ENCODE data around the gene ATP8A1.

Gene ATP8A1

DNA sequence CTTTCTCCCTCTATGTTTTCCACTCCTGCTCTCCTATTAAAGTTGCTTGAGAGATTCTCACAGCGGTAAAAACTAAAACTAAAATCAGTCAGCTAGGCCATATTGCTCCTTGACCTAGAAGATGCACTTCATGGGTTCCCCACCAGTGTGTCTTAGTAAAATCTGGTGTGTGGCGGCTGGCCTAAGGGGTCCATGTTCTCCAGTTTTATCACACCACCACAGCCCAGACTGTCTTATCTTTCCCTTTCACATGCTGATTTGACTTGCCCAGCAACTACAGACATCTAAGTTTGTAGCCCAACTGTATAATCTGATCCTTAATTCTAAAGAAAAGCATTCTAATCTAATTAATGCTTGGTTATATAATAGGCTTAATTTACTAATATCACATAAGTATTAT lies 68.0 kb downstream of the ATP8A1 start:
- TF ChIP-seq CTCF (IDR thresholded peaks at IDR 0.05; ENCODE audit: extremely low read depth, missing control alignments) = no peak
- no peak for DNase-seq (ENCODE audit: low spot score)

GRCh38 chr4:42586775-42587174 lies 70.1 kb downstream of the ATP8A1 start:
- no peak for DNase-seq (ENCODE audit: low spot score)
- TF ChIP-seq CTCF (IDR thresholded peaks at IDR 0.05; ENCODE audit: extremely low read depth, missing control alignments) = no peak

- DNase-seq (ENCODE audit: low spot score) = no peak
- no peak for TF ChIP-seq CTCF (IDR thresholded peaks at IDR 0.05; ENCODE audit: extremely low read depth, missing control alignments)
These were observed 77.0 kb downstream of the ATP8A1 start for GRCh38 chr4:42579903-42580302.

GRCh38 chr4:42578187-42578586 lies 78.7 kb downstream of the ATP8A1 start:
- DNase-seq (ENCODE audit: low spot score) = no peak
- TF ChIP-seq CTCF (IDR thresholded peaks at IDR 0.05; ENCODE audit: extremely low read depth, missing control alignments) = no peak

DNA sequence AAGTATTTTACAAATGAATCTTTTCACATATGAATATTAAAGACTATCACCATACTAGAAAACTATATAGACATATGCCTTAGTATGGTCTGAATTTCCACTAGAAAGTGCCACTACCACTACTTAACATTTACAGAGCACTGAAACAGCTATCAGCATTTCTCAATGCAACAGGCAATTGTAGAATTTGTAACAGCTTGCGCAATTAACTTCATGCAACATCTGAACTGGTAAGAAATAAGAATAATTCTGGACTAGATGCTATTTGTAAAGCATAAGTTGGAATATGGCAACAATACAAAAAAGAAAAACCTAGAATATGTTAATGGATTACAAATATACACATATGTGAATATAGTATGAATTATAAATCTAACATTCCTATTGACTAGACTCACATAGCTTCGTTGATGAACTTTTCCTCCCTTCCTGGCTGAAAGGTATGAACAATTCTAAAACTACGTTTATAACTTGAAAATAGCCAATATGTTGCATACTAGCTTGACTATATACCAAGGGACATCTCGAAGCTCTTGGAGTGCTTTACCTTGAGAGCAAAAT lies 82.0 kb downstream of the ATP8A1 start:
- TF ChIP-seq CTCF (IDR thresholded peaks at IDR 0.05; ENCODE audit: extremely low read depth, missing control alignments) = no peak
- no peak for DNase-seq (ENCODE audit: low spot score)

DNA sequence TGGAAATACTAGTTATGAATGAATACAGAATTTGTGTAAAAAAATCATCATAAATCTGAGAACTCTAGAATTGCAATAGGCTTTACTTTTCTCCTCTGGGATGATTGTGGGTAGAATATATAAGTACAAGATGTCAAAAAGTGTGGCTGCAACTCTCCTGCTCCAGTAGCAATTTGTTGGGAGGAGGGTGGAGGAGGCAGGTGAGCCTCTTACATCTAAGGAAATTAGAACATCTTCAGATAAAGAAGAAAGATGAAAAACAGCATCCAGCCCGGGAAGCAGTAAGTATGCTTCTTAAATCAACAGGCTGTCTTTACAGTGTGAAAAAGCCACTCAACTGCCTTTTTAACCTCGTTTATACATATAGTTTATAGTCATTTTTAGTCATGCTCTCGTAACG lies 83.7 kb downstream of the ATP8A1 start:
- no peak for DNase-seq (ENCODE audit: low spot score)
- TF ChIP-seq CTCF (IDR thresholded peaks at IDR 0.05; ENCODE audit: extremely low read depth, missing control alignments) = no peak

DNA sequence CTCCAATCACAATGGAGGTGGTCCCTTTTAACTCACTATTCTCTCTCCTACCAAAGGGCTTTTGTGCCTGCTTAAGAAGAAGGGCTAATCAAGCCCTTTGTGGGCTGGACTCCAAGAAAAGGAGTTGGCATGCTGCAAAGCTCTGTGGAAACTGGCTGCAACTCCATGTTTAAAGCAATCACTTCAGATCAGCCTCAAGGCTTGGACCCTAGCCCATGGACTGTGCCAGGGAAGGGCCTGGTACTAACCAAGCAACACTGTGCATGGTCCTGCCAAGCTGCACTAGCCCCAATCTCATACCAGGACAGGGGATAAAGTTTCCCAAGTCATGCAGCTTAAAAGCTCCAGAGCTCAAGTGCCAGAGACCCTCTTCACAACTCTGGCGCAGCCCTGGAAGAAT lies 86.7 kb downstream of the ATP8A1 start:
- no peak for TF ChIP-seq CTCF (IDR thresholded peaks at IDR 0.05; ENCODE audit: extremely low read depth, missing control alignments)
- DNase-seq (ENCODE audit: low spot score) = no peak
